GM10248 (cell line): ENCODE results near the gene FYN.
A peak's percentile ranks its signal among the peaks of the same experiment; 100 is the strongest.

ENCODE experiments used
- CTCF ChIA-PET: fragments of 300-600 bp; sonication (Branson Sonifier 250); formaldehyde crosslinking; extraction: SDS; loops from one replicate; lab custom pipeline; 2021; ENCODE audit warnings: antibody characterized with exemption; lab: Yijun Ruan, JAX
- POLR2A ChIA-PET: fragments of 350-650 bp; sonication (Branson Sonifier 250); formaldehyde crosslinking; extraction: SDS; loops from one replicate; lab custom pipeline; 2020; ENCODE audit warnings: antibody characterized with exemption; lab: Yijun Ruan, JAX
- DNase-seq: peaks from one replicate; pipeline ENCODE4 v3.0.0; 2012; ENCODE audit errors: extremely low spot score
- CTCF ChIP-seq: IDR thresholded peaks from 2 replicates; pipeline ENCODE4 v1.5.1; 2012; ENCODE audit warnings: mild to moderate bottlenecking, low read depth; ENCODE audit errors: extremely low read depth, missing control alignments, control extremely low read depth

Gene FYN

GRCh38 chr6:111809264-111809663 is 64.0 kb downstream of the FYN start:
- CTCF ChIA-PET, result interaction anchor here (0.7 to 5.1 kb wide), 4 partner anchors 9 to 73 kb away, joined by 3 to 29 read pairs (median 5); no protein-coding TSS in a partner anchor
- POLR2A ChIA-PET, result no interaction called here

GRCh38 chr6:111808493-111808892 is 64.8 kb downstream of the FYN start:
- ChIA-PET POLR2A (no interaction called here), CTCF (interaction anchor here (0.9 to 5.1 kb wide), 2 partner anchors 10 to 17 kb away, joined by 5 to 29 read pairs; no protein-coding TSS in a partner anchor)
- TF ChIP-seq CTCF, result no peak
- DNase-seq, result no peak

More at GRCh38 chr6:111809264-111809663, 64.0 kb downstream of the FYN start:
- TF ChIP-seq CTCF, result no peak
- no peak for DNase-seq

GRCh38 chr6:111806561-111807497 is 66.4 kb downstream of the FYN start:
- no peak for DNase-seq
- TF ChIP-seq CTCF, result no peak
- CTCF ChIA-PET, result interaction anchor here (1.0 to 5.1 kb wide), 14 partner anchors 8 to 67 kb away, joined by 3 to 29 read pairs (median 4); no protein-coding TSS in a partner anchor
- POLR2A ChIA-PET, result interaction anchor here (0.5 to 1.7 kb wide), 3 partner anchors 12 to 65 kb away, joined by 3 to 5 read pairs (median 5); no protein-coding TSS in a partner anchor

- TF ChIP-seq CTCF, result no peak
- POLR2A ChIA-PET, result interaction anchor here (0.5 to 1.7 kb wide), 3 partner anchors 12 to 66 kb away, joined by 3 to 5 read pairs (median 5); no protein-coding TSS in a partner anchor
- DNase-seq, result no peak
- CTCF ChIA-PET, result interaction anchor here (0.7 to 5.1 kb wide), 18 partner anchors 9 to 237 kb away, joined by 3 to 29 read pairs (median 3); no protein-coding TSS in a partner anchor
Measured at GRCh38 chr6:111806165-111806547, 67.1 kb downstream of the FYN start.

- TF ChIP-seq CTCF, result no peak
- DNase-seq, result peak; percentile 43
- ChIA-PET POLR2A (interaction anchor here (0.6 to 1.7 kb wide), 4 partner anchors 13 to 44 kb away, joined by 3 to 5 read pairs (median 4); no protein-coding TSS in a partner anchor), CTCF (interaction anchor here (0.7 to 5.1 kb wide), 18 partner anchors 9 to 238 kb away, joined by 3 to 29 read pairs (median 4); no protein-coding TSS in a partner anchor)
Measured at GRCh38 chr6:111805511-111806164, 67.6 kb downstream of the FYN start.
